ENCODE measurements around the gene NEUROD6. TPM values are rescaled to one million over a fixed set of nuclear protein-coding genes. Genes with fewer than 3 reads are reported as not detected.

Gene NEUROD6
- total RNA-seq, 5 donors from 2014 or later (not counting 1 experiment from before 2014, with no cell fraction given) = not detected

GRCh38 chr7:31343516-31344305, 3.2 kb upstream of the NEUROD6 start:
- Mint-ChIP-seq H3K4me3 (no peak overlapping the region), H3K27ac (no peak overlapping the region), H3K9me3 (peaks cover 0 to 6% (median 0%) of the 10 kb centered on the region in 3 donors), H3K36me3 (no peaks in the 10 kb centered on the region), H3K27me3 (peaks cover 3 to 4% of the 10 kb centered on the region in 2 donors), H3K4me1 (no peaks in the 10 kb centered on the region)
- Histone ChIP-seq H3K4me1 (ENCODE audit: control insufficient read depth in 1 of 2, extremely low read depth in 1 of 2, insufficient read depth in 2 of 2, low read length in 2 of 2) (no peaks in the 10 kb centered on the region), H3K27ac (ENCODE audit: low read length) (no peak overlapping the region), H3K4me3 (ENCODE audit: control insufficient read depth in 1 of 2, extremely low read depth in 1 of 2, low read length in 1 of 2) (no peak overlapping the region), H3K27me3 (replicated peaks in 1 of 2; ENCODE audit: control insufficient read depth in 2 of 2, extremely low read depth in 1 of 2, insufficient read depth in 2 of 2, low read length in 1 of 2) (peaks cover 0 to 3% of the 10 kb centered on the region in 2 experiments), H3K36me3 (ENCODE audit: control insufficient read depth in 2 of 2, extremely low read depth in 1 of 2, insufficient read depth in 1 of 2, low read length in 1 of 2) (no peaks in the 10 kb centered on the region), H3K9me3 (no peaks in the 10 kb centered on the region)
- DNase-seq (no peak), ATAC-seq (replicated peaks in 1 of 4) (no peak)
- no CpG with 5 or more reads among the region's 3 CpGs for WGBS (ENCODE audit: insufficient coverage)
- CTCF ChIA-PET = no interaction called here
- POLR2A ChIA-PET = no interaction called here

DNA sequence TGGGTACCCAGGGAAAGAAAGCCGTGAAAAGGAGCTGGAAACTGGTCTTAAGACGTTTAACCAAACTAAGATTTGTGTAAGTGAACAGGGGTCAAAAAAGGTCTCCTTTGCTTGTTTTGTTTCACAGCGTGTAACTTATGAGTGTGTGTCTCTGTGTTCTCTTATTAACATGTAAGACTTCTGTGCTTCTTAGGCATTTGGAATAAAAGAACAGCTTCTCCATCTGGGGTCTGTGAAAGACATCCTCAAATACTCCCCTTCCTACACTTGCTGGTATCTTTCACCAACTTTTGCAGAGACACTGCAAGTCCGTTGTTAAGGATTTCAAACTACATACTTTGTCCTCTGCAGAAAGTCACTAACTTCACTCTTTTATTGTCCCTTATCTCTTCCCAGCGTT, 615 bp upstream of the NEUROD6 start:
- no peak overlapping the region for H3K27ac Mint-ChIP-seq

GRCh38 chr7:31340051-31340450, 475 bp downstream of the NEUROD6 start:
- H3K9me3 Mint-ChIP-seq = peaks cover 0 to under 1% (median 0%) of the 10 kb centered on the region in 3 donors
- H3K36me3 ChIP-seq (ENCODE audit: control insufficient read depth in 2 of 2, extremely low read depth in 1 of 2, insufficient read depth in 1 of 2, low read length in 1 of 2) = no peaks in the 10 kb centered on the region
- no peaks in the 10 kb centered on the region for H3K9me3 ChIP-seq
- no peaks in the 10 kb centered on the region for H3K36me3 Mint-ChIP-seq
- ChIA-PET POLR2A (no interaction called here), CTCF (no interaction called here)
- H3K27me3 Mint-ChIP-seq = peaks cover 17 to 20% of the 10 kb centered on the region in 2 donors
- H3K4me1 Mint-ChIP-seq = no peaks in the 10 kb centered on the region
- H3K27ac ChIP-seq (ENCODE audit: low read length) = no peak overlapping the region
- H3K27ac Mint-ChIP-seq = no peak overlapping the region
- H3K27me3 ChIP-seq (replicated peaks in 1 of 2; ENCODE audit: control insufficient read depth in 2 of 2, extremely low read depth in 1 of 2, insufficient read depth in 2 of 2, low read length in 1 of 2) = peaks cover 7 to 12% of the 10 kb centered on the region in 2 experiments
- WGBS (ENCODE audit: insufficient coverage) = 80% methylated on average over 1 of the region's 5 CpGs
- no peak for DNase-seq
- H3K4me3 Mint-ChIP-seq = no peak overlapping the region
- ATAC-seq (replicated peaks in 1 of 4) = no peak
- no peaks in the 10 kb centered on the region for H3K4me1 ChIP-seq (ENCODE audit: control insufficient read depth in 1 of 2, extremely low read depth in 1 of 2, insufficient read depth in 2 of 2, low read length in 2 of 2)
- no peak overlapping the region for H3K4me3 ChIP-seq (ENCODE audit: control insufficient read depth in 1 of 2, extremely low read depth in 1 of 2, low read length in 1 of 2)

More for the DNA sequence above, 615 bp upstream of the NEUROD6 start:
- Mint-ChIP-seq H3K36me3 (no peaks in the 10 kb centered on the region), H3K4me3 (no peak overlapping the region), H3K4me1 (no peaks in the 10 kb centered on the region), H3K27me3 (peaks cover 11 to 15% of the 10 kb centered on the region in 2 donors), H3K9me3 (peaks cover 0 to 6% (median 0%) of the 10 kb centered on the region in 3 donors)
- Histone ChIP-seq H3K27me3 (replicated peaks in 1 of 2; ENCODE audit: control insufficient read depth in 2 of 2, extremely low read depth in 1 of 2, insufficient read depth in 2 of 2, low read length in 1 of 2) (peaks cover 5 to 7% of the 10 kb centered on the region in 2 experiments), H3K36me3 (ENCODE audit: control insufficient read depth in 2 of 2, extremely low read depth in 1 of 2, insufficient read depth in 1 of 2, low read length in 1 of 2) (no peaks in the 10 kb centered on the region), H3K27ac (ENCODE audit: low read length) (no peak overlapping the region), H3K4me1 (ENCODE audit: control insufficient read depth in 1 of 2, extremely low read depth in 1 of 2, insufficient read depth in 2 of 2, low read length in 2 of 2) (no peaks in the 10 kb centered on the region), H3K9me3 (no peaks in the 10 kb centered on the region), H3K4me3 (ENCODE audit: control insufficient read depth in 1 of 2, extremely low read depth in 1 of 2, low read length in 1 of 2) (no peak overlapping the region)
- ChIA-PET POLR2A (no interaction called here), CTCF (no interaction called here)
- ATAC-seq (replicated peaks in 1 of 4) (no peak), DNase-seq (no peak)
- WGBS (ENCODE audit: insufficient coverage) = 5% methylated on average over 2 of the region's 5 CpGs

GRCh38 chr7:31338706-31339105, 1.8 kb downstream of the NEUROD6 start:
- no peaks in the 10 kb centered on the region for H3K4me1 ChIP-seq (ENCODE audit: control insufficient read depth in 1 of 2, extremely low read depth in 1 of 2, insufficient read depth in 2 of 2, low read length in 2 of 2)
- Mint-ChIP-seq H3K27me3 (peaks cover 19 to 23% of the 10 kb centered on the region in 2 donors), H3K36me3 (no peaks in the 10 kb centered on the region), H3K27ac (no peak overlapping the region), H3K4me3 (no peak overlapping the region), H3K4me1 (no peaks in the 10 kb centered on the region), H3K9me3 (peaks cover 0 to 5% (median 2%) of the 10 kb centered on the region in 3 donors)
- POLR2A ChIA-PET = no interaction called here
- H3K27ac ChIP-seq (ENCODE audit: low read length) = no peak overlapping the region
- H3K9me3 ChIP-seq = no peaks in the 10 kb centered on the region
- peaks cover 7 to 12% of the 10 kb centered on the region in 2 experiments for H3K27me3 ChIP-seq (replicated peaks in 1 of 2; ENCODE audit: control insufficient read depth in 2 of 2, extremely low read depth in 1 of 2, insufficient read depth in 2 of 2, low read length in 1 of 2)
- 63% methylated on average over 13 of the region's 14 CpGs for WGBS (ENCODE audit: insufficient coverage)
- no peak overlapping the region for H3K4me3 ChIP-seq (ENCODE audit: control insufficient read depth in 1 of 2, extremely low read depth in 1 of 2, low read length in 1 of 2)
- ATAC-seq (replicated peaks in 1 of 4) (no peak), DNase-seq (no peak)
- CTCF ChIA-PET = no interaction called here
- no peaks in the 10 kb centered on the region for H3K36me3 ChIP-seq (ENCODE audit: control insufficient read depth in 2 of 2, extremely low read depth in 1 of 2, insufficient read depth in 1 of 2, low read length in 1 of 2)

DNA sequence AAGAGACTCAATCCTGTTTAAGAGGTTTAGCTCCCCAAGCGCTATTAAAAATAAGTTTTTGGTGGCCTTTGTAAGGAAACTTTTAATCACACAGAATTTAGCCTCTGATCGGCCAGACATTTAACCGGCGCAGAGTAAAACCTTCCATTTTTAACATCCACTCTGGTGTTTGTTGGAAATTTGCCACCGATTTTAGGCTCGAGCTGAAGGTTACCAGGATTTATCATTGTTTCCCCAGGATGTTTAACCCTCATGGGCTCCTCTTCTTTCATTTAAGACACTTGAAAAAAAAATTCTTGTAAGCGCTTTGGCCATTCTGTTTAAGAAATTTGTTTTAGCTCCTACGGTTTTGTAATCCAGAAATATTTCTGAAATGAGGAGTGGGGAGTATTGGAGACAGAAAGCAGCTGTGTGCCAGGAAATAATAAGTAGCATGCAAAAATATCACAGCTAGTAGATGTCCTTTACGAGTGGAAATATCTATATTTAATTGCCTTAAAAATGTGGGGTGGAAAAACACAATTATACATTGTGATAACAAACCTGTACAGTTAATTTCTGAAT, 3.4 kb downstream of the NEUROD6 start:
- H3K4me1 ChIP-seq (ENCODE audit: control insufficient read depth in 1 of 2, extremely low read depth in 1 of 2, insufficient read depth in 2 of 2, low read length in 2 of 2) = no peaks in the 10 kb centered on the region
- CTCF ChIA-PET = no interaction called here
- Mint-ChIP-seq H3K4me3 (no peak overlapping the region), H3K9me3 (peaks cover 0 to 5% (median 3%) of the 10 kb centered on the region in 3 donors), H3K27me3 (peaks cover 19 to 23% of the 10 kb centered on the region in 2 donors), H3K36me3 (no peaks in the 10 kb centered on the region), H3K27ac (no peak overlapping the region), H3K4me1 (no peaks in the 10 kb centered on the region)
- no peak overlapping the region for H3K27ac ChIP-seq (ENCODE audit: low read length)
- no peak for ATAC-seq (replicated peaks in 1 of 4)
- DNase-seq = no peak
- no peaks in the 10 kb centered on the region for H3K36me3 ChIP-seq (ENCODE audit: control insufficient read depth in 2 of 2, extremely low read depth in 1 of 2, insufficient read depth in 1 of 2, low read length in 1 of 2)
- peaks cover 7 to 12% of the 10 kb centered on the region in 2 experiments for H3K27me3 ChIP-seq (replicated peaks in 1 of 2; ENCODE audit: control insufficient read depth in 2 of 2, extremely low read depth in 1 of 2, insufficient read depth in 2 of 2, low read length in 1 of 2)
- H3K9me3 ChIP-seq = no peaks in the 10 kb centered on the region
- no peak overlapping the region for H3K4me3 ChIP-seq (ENCODE audit: control insufficient read depth in 1 of 2, extremely low read depth in 1 of 2, low read length in 1 of 2)
- POLR2A ChIA-PET = no interaction called here
- WGBS (ENCODE audit: insufficient coverage) = 83% methylated on average over 1 of the region's 9 CpGs

DNA sequence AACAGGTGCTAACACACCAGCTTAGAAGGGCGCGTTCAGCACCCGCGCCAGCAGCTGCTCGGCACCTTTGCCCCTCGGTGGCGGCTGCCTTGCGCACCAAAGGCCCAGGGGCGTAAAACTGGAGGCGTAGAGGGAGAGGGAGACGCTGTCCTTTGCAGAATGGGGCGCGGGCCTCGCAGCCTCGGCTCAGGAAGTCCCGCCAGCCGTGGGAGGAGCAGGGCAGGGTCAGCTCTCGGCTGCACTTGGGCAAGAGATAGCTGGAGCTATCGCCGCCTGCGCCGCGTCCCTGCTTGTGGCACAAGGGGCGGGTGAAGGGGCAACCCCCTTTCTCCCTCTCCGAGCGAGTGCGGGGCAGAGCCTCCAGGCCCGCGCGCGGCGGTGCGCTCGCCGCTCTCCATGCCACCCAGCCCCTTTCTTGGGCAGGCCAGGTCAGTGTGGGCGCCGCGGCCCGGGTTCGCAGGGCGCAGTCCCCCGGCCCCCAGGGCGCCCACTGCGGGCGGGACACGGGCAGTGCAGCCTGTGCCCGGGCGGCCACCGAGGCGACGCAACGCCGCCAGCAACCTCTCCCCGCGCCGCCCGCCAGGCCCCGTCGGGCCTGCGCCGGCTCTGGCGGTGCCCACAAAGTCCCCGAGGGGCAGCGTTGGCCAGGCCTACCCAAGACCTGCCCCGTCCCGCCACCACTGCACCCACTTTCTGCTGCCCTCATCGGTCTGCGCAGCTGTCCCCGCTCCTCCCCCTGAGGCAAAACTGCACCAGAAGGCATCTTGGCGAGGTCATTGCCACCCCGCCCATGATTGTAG, 4.1 kb downstream of the NEUROD6 start:
- ChIA-PET CTCF (no interaction called here), POLR2A (no interaction called here)
- Histone ChIP-seq H3K36me3 (ENCODE audit: control insufficient read depth in 2 of 2, extremely low read depth in 1 of 2, insufficient read depth in 1 of 2, low read length in 1 of 2) (no peaks in the 10 kb centered on the region), H3K27ac (ENCODE audit: low read length) (no peak overlapping the region), H3K9me3 (no peaks in the 10 kb centered on the region), H3K4me3 (ENCODE audit: control insufficient read depth in 1 of 2, extremely low read depth in 1 of 2, low read length in 1 of 2) (no peak overlapping the region), H3K27me3 (replicated peaks in 1 of 2; ENCODE audit: control insufficient read depth in 2 of 2, extremely low read depth in 1 of 2, insufficient read depth in 2 of 2, low read length in 1 of 2) (peaks cover 7 to 12% of the 10 kb centered on the region in 2 experiments), H3K4me1 (ENCODE audit: control insufficient read depth in 1 of 2, extremely low read depth in 1 of 2, insufficient read depth in 2 of 2, low read length in 2 of 2) (no peaks in the 10 kb centered on the region)
- 24% methylated on average over 62 of the region's 71 CpGs for WGBS (ENCODE audit: insufficient coverage)
- H3K27me3 Mint-ChIP-seq = peaks cover 19 to 23% of the 10 kb centered on the region in 2 donors
- DNase-seq = peak in 1 of 35 experiments; percentile 0
- no peaks in the 10 kb centered on the region for H3K4me1 Mint-ChIP-seq
- no peak overlapping the region for H3K4me3 Mint-ChIP-seq
- no peak overlapping the region for H3K27ac Mint-ChIP-seq
- no peak for ATAC-seq (replicated peaks in 1 of 4)
- H3K9me3 Mint-ChIP-seq = peaks cover 0 to 5% (median 3%) of the 10 kb centered on the region in 3 donors
- H3K36me3 Mint-ChIP-seq = no peaks in the 10 kb centered on the region
